ENCODE results near the gene DAB2IP.

DAB2IP gene

DNA sequence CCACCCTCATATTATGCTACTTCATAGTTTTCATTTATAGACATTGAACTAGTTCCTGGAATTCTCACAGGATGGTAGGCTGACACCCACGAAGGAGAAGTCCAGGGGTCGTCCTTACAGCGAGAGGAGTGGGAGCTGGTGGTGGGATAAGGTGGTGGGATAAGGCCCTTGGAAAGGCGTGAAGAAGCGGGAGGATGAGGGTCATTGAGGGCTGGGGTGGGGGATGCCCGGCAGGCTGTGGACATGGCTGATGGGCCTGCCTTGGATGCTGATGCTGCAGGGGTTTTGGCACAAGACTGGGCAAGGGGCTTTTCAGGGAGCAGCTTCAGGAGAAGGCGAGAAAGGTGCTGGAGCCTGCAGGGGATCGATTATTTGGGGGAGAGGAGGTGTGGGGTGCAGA, 9.4 kb downstream of the DAB2IP start:
- no peak overlapping the region for H4K91ac ChIP-seq (ENCODE audit: low read length)
- no peak overlapping the region for H3K4me3 ChIP-seq (ENCODE audit: insufficient read depth in 1 of 2, low read depth in 1 of 2, low read length in 2 of 2)
- no peak overlapping the region for H2AFZ ChIP-seq (ENCODE audit: low read depth, low read length)
- H2AK5ac ChIP-seq (ENCODE audit: low read length, severe bottlenecking): no peak overlapping the region
- H2BK5ac ChIP-seq (ENCODE audit: low read depth, low read length, poor library complexity, severe bottlenecking): no peak overlapping the region
- H3K4ac ChIP-seq (ENCODE audit: low read depth in 1 of 2, low read length in 2 of 2): no peak overlapping the region
- no peaks in the 10 kb centered on the region for H3K9me3 ChIP-seq (ENCODE audit: control insufficient read depth, low read length)
- H3K9ac ChIP-seq (ENCODE audit: low read length): no peak overlapping the region
- H3K14ac ChIP-seq (ENCODE audit: low read length in 2 of 2): no peak overlapping the region
- DNase-seq: no peak
- no peak overlapping the region for H3K4me2 ChIP-seq (ENCODE audit: low read length, poor library complexity, severe bottlenecking)
- H3K18ac ChIP-seq (ENCODE audit: low read depth in 1 of 2, low read length in 2 of 2): no peak overlapping the region
- H2BK120ac ChIP-seq (ENCODE audit: low read depth, low read length): no peak overlapping the region
- H3K36me3 ChIP-seq (ENCODE audit: control insufficient read depth in 1 of 2, insufficient read depth in 2 of 2, low read depth in 1 of 2, low read length in 2 of 2): peaks cover 0 to 21% of the 10 kb centered on the region in 2 experiments
- peaks cover 0 to 64% of the 10 kb centered on the region in 2 experiments for H3K27me3 ChIP-seq (ENCODE audit: control insufficient read depth in 1 of 2, insufficient read depth in 1 of 2, low read length in 2 of 2)
- no peak overlapping the region for H3K27ac ChIP-seq (ENCODE audit: low read length, poor library complexity, severe bottlenecking)
- WGBS: 93% methylated on average over 8 of the region's 8 CpGs
- no peak overlapping the region for H2BK15ac ChIP-seq (ENCODE audit: low read depth, poor library complexity, severe bottlenecking)
- H4K8ac ChIP-seq (ENCODE audit: low read length): no peak overlapping the region
- H3K23ac ChIP-seq (ENCODE audit: low read length in 2 of 2): no peak overlapping the region
- no peaks in the 10 kb centered on the region for H3K4me1 ChIP-seq (ENCODE audit: control insufficient read depth, insufficient read depth, low read depth, low read length)
- peaks cover 33% of the 10 kb centered on the region for H3K79me1 ChIP-seq (replicated peaks; ENCODE audit: low read length, poor library complexity, severe bottlenecking)
- H2BK12ac ChIP-seq (ENCODE audit: low read length in 2 of 2): no peak overlapping the region

DNA sequence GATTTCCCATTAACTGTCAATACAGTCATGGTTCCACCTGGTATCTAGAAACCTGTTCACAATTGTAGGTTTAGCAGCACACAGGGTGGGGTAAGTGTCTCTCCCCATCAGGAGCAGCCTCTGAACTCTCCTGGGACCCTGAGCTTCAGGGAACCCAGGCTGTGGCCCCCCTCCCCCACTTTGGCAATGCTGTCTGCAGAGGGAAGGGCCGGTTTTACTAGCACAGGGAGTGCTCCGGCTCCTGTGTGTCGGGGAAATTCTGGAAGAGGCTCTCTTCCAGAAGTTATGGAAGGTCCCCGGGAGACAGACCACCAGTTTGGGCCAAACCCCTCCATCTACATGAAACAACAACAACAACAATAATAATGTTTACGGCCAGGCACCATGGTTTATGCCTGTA, 9.9 kb downstream of the DAB2IP start:
- WGBS: 97% methylated on average over 5 of the region's 5 CpGs
- Histone ChIP-seq H4K91ac (ENCODE audit: low read length) (no peak overlapping the region), H3K4me2 (ENCODE audit: low read length, poor library complexity, severe bottlenecking) (no peak overlapping the region), H3K27ac (ENCODE audit: low read length, poor library complexity, severe bottlenecking) (no peak overlapping the region), H3K9ac (ENCODE audit: low read length) (no peak overlapping the region), H3K14ac (ENCODE audit: low read length in 2 of 2) (no peak overlapping the region), H2AK5ac (ENCODE audit: low read length, severe bottlenecking) (no peak overlapping the region), H4K8ac (ENCODE audit: low read length) (no peak overlapping the region), H2AFZ (ENCODE audit: low read depth, low read length) (no peak overlapping the region), H2BK15ac (ENCODE audit: low read depth, poor library complexity, severe bottlenecking) (no peak overlapping the region), H3K9me3 (ENCODE audit: control insufficient read depth, low read length) (no peaks in the 10 kb centered on the region), H2BK5ac (ENCODE audit: low read depth, low read length, poor library complexity, severe bottlenecking) (no peak overlapping the region), H3K27me3 (ENCODE audit: control insufficient read depth in 1 of 2, insufficient read depth in 1 of 2, low read length in 2 of 2) (peaks cover 0 to 64% of the 10 kb centered on the region in 2 experiments), H3K4me1 (ENCODE audit: control insufficient read depth, insufficient read depth, low read depth, low read length) (no peaks in the 10 kb centered on the region), H2BK12ac (ENCODE audit: low read length in 2 of 2) (no peak overlapping the region), H3K79me1 (replicated peaks; ENCODE audit: low read length, poor library complexity, severe bottlenecking) (peaks cover 31% of the 10 kb centered on the region), H3K4me3 (ENCODE audit: insufficient read depth in 1 of 2, low read depth in 1 of 2, low read length in 2 of 2) (no peak overlapping the region), H3K18ac (ENCODE audit: low read depth in 1 of 2, low read length in 2 of 2) (no peak overlapping the region), H3K23ac (ENCODE audit: low read length in 2 of 2) (no peak overlapping the region), H3K4ac (ENCODE audit: low read depth in 1 of 2, low read length in 2 of 2) (no peak overlapping the region), H3K36me3 (ENCODE audit: control insufficient read depth in 1 of 2, insufficient read depth in 2 of 2, low read depth in 1 of 2, low read length in 2 of 2) (peaks cover 0 to 18% of the 10 kb centered on the region in 2 experiments), H2BK120ac (ENCODE audit: low read depth, low read length) (no peak overlapping the region)
- no peak for DNase-seq

DNA sequence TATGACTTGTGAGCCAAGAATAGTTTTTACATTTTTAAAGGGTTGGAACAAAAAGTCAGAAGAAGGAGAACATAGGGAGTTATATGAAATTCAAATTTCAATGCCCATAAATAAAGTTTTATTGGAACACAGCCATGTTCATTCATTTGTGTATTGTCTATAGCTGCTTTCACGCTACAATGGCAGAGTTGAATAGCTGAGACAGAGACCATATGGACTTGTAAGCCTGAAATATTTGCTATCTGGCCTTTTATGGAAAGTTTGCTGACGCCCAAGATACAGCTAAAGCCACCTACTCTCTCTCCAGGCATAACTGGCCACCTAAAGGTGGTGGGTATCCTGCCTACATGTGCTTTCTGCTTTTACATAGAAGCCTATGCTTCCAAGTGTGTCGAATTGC, 10.9 kb downstream of the DAB2IP start:
- 74% methylated on average over 3 of the region's 3 CpGs for WGBS
- Histone ChIP-seq H3K4ac (ENCODE audit: low read depth in 1 of 2, low read length in 2 of 2) (no peak overlapping the region), H3K4me2 (ENCODE audit: low read length, poor library complexity, severe bottlenecking) (no peak overlapping the region), H3K9me3 (ENCODE audit: control insufficient read depth, low read length) (no peaks in the 10 kb centered on the region), H3K14ac (ENCODE audit: low read length in 2 of 2) (no peak overlapping the region), H3K23ac (ENCODE audit: low read length in 2 of 2) (no peak overlapping the region), H3K18ac (ENCODE audit: low read depth in 1 of 2, low read length in 2 of 2) (no peak overlapping the region), H2AK5ac (ENCODE audit: low read length, severe bottlenecking) (no peak overlapping the region), H3K9ac (ENCODE audit: low read length) (no peak overlapping the region), H3K36me3 (ENCODE audit: control insufficient read depth in 1 of 2, insufficient read depth in 2 of 2, low read depth in 1 of 2, low read length in 2 of 2) (peaks cover 0 to 7% of the 10 kb centered on the region in 2 experiments), H2BK15ac (ENCODE audit: low read depth, poor library complexity, severe bottlenecking) (no peak overlapping the region), H2BK12ac (ENCODE audit: low read length in 2 of 2) (no peak overlapping the region), H3K4me1 (ENCODE audit: control insufficient read depth, insufficient read depth, low read depth, low read length) (no peaks in the 10 kb centered on the region), H4K91ac (ENCODE audit: low read length) (no peak overlapping the region), H2AFZ (ENCODE audit: low read depth, low read length) (no peak overlapping the region), H3K27ac (ENCODE audit: low read length, poor library complexity, severe bottlenecking) (no peak overlapping the region), H3K27me3 (ENCODE audit: control insufficient read depth in 1 of 2, insufficient read depth in 1 of 2, low read length in 2 of 2) (peaks cover 0 to 54% of the 10 kb centered on the region in 2 experiments), H4K8ac (ENCODE audit: low read length) (no peak overlapping the region), H3K4me3 (ENCODE audit: insufficient read depth in 1 of 2, low read depth in 1 of 2, low read length in 2 of 2) (no peak overlapping the region), H2BK120ac (ENCODE audit: low read depth, low read length) (no peak overlapping the region), H3K79me1 (replicated peaks; ENCODE audit: low read length, poor library complexity, severe bottlenecking) (peaks cover 24% of the 10 kb centered on the region), H2BK5ac (ENCODE audit: low read depth, low read length, poor library complexity, severe bottlenecking) (no peak overlapping the region)
- no peak for DNase-seq

DNA sequence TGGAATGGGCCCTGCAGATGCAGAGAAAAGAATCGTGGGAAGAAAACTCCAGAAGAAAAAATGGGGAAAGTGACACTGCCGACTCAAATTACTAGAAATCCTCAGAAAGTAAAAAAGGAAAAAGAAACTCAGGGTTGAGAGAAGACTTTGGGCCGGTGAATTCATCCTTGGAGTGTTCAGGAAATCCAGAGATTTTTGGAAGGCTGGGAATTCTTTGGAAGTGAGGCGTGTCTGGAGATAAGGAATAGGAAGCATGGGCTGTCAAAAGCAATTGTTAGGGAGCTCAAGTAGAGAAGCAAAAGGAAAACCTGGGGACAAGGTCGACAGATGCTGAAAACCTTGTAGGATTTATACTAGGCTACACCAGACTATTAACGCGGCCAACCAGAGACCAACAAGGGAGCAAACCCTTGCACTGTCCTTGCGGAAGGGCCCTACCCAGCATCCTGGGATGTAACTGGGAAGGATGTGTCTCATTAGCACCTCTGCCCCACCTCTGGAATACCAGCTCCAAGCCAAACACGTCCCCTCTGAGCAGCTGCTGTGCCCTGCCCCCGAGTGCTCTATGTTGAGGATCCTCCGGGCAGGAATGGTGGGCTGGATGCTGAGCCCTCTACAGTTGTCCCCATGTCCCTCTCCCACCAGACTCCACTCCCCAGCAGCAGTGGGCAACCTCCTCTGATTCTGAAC, 11.6 kb downstream of the DAB2IP start:
- H2AFZ ChIP-seq (ENCODE audit: low read depth, low read length): no peak overlapping the region
- WGBS: 57% methylated on average over 11 of the region's 11 CpGs

More for the DNA sequence above, 11.6 kb downstream of the DAB2IP start:
- peaks cover 18% of the 10 kb centered on the region for H3K79me1 ChIP-seq (replicated peaks; ENCODE audit: low read length, poor library complexity, severe bottlenecking)
- H3K27me3 ChIP-seq (ENCODE audit: control insufficient read depth in 1 of 2, insufficient read depth in 1 of 2, low read length in 2 of 2): peaks cover 0 to 47% of the 10 kb centered on the region in 2 experiments
- H3K36me3 ChIP-seq (ENCODE audit: control insufficient read depth in 1 of 2, insufficient read depth in 2 of 2, low read depth in 1 of 2, low read length in 2 of 2): peaks cover 0 to 4% of the 10 kb centered on the region in 2 experiments
- DNase-seq: no peak
- H3K9me3 ChIP-seq (ENCODE audit: control insufficient read depth, low read length): no peaks in the 10 kb centered on the region
- H2BK120ac ChIP-seq (ENCODE audit: low read depth, low read length): no peak overlapping the region
- no peak overlapping the region for H2AK5ac ChIP-seq (ENCODE audit: low read length, severe bottlenecking)
- no peak overlapping the region for H3K9ac ChIP-seq (ENCODE audit: low read length)
- H3K23ac ChIP-seq (ENCODE audit: low read length in 2 of 2): no peak overlapping the region
- no peak overlapping the region for H3K14ac ChIP-seq (ENCODE audit: low read length in 2 of 2)
- no peak overlapping the region for H3K18ac ChIP-seq (ENCODE audit: low read depth in 1 of 2, low read length in 2 of 2)
- no peak overlapping the region for H3K4me2 ChIP-seq (ENCODE audit: low read length, poor library complexity, severe bottlenecking)
- H3K4ac ChIP-seq (ENCODE audit: low read depth in 1 of 2, low read length in 2 of 2): no peak overlapping the region
- no peaks in the 10 kb centered on the region for H3K4me1 ChIP-seq (ENCODE audit: control insufficient read depth, insufficient read depth, low read depth, low read length)
- no peak overlapping the region for H3K4me3 ChIP-seq (ENCODE audit: insufficient read depth in 1 of 2, low read depth in 1 of 2, low read length in 2 of 2)
- H2BK12ac ChIP-seq (ENCODE audit: low read length in 2 of 2): no peak overlapping the region
- no peak overlapping the region for H2BK15ac ChIP-seq (ENCODE audit: low read depth, poor library complexity, severe bottlenecking)
- no peak overlapping the region for H4K91ac ChIP-seq (ENCODE audit: low read length)
- no peak overlapping the region for H2BK5ac ChIP-seq (ENCODE audit: low read depth, low read length, poor library complexity, severe bottlenecking)
- H4K8ac ChIP-seq (ENCODE audit: low read length): no peak overlapping the region
- H3K27ac ChIP-seq (ENCODE audit: low read length, poor library complexity, severe bottlenecking): no peak overlapping the region
